Measurements from ENCODE around the gene HRC. TPM values are rescaled to one million over a fixed set of nuclear protein-coding genes. Genes with fewer than 3 reads are reported as not detected.
"Not testable (repeated sequence)": the region's sequence is repeated elsewhere in the genome, so short reads cannot be mapped to it uniquely, and the experiment has no call there.

Gene HRC
- total RNA-seq, 1 donor from 2014 or later, result 0.25 TPM

- Histone ChIP-seq H3K27me3 (no peaks in the 10 kb centered on the region), H3K27ac (no peak overlapping the region), H3K9me3 (no peaks in the 10 kb centered on the region), H3K36me3 (peaks cover 0 to 43% of the 10 kb centered on the region in 2 donors), H3K4me3 (no peak overlapping the region), H3K4me1 (no peaks in the 10 kb centered on the region)
- intact Hi-C loops (cut with DNase I), result no loop called here
- no peak for DNase-seq (ENCODE audit: extremely low spot score in 2 of 2)
- TF ChIP-seq CTCF (IDR thresholded peaks at IDR 0.05), result no peak
- TF ChIP-seq POLR2A (IDR thresholded peaks at IDR 0.05), result no peak
- no peak for TF ChIP-seq POLR2AphosphoS5 (IDR thresholded peaks at IDR 0.05; ENCODE audit: insufficient read depth in 1 of 2, low read depth in 1 of 2)
These were observed 30.9 kb upstream of the HRC start for GRCh38 chr19:49186108-49186507.

- intact Hi-C loops (cut with DNase I), result no loop called here
- Histone ChIP-seq H3K9me3 (no peaks in the 10 kb centered on the region), H3K4me3 (no peak overlapping the region), H3K27me3 (no peaks in the 10 kb centered on the region), H3K27ac (no peak overlapping the region), H3K36me3 (peaks cover 0 to 24% of the 10 kb centered on the region in 2 donors), H3K4me1 (no peaks in the 10 kb centered on the region)
- TF ChIP-seq POLR2AphosphoS5 (IDR thresholded peaks at IDR 0.05; ENCODE audit: insufficient read depth in 1 of 2, low read depth in 1 of 2), result no peak
- TF ChIP-seq POLR2A (IDR thresholded peaks at IDR 0.05), result no peak
- no peak for TF ChIP-seq CTCF (IDR thresholded peaks at IDR 0.05)
- no peak for DNase-seq (ENCODE audit: extremely low spot score in 2 of 2)
These were observed 27.7 kb upstream of the HRC start for GRCh38 chr19:49182848-49183375.

GRCh38 chr19:49182010-49182847, 27.0 kb upstream of the HRC start:
- DNase-seq (ENCODE audit: extremely low spot score in 2 of 2); H3K4me3 ChIP-seq; H3K27ac ChIP-seq; intact Hi-C loops (cut with DNase I); H3K9me3 ChIP-seq; H3K4me1 ChIP-seq; H3K27me3 ChIP-seq: not testable (repeated sequence)
- H3K36me3 ChIP-seq, result peaks cover 0 to 17% of the 10 kb centered on the region in 2 donors

GRCh38 chr19:49180659-49181058, 25.5 kb upstream of the HRC start:
- no peaks in the 10 kb centered on the region for H3K4me1 ChIP-seq
- H3K36me3 ChIP-seq, result peaks cover 0 to 10% of the 10 kb centered on the region in 2 donors
- no peaks in the 10 kb centered on the region for H3K9me3 ChIP-seq
- no peaks in the 10 kb centered on the region for H3K27me3 ChIP-seq
- DNase-seq (ENCODE audit: extremely low spot score in 2 of 2), result no peak
- intact Hi-C loops (cut with DNase I), result no loop called here
- TF ChIP-seq POLR2AphosphoS5 (IDR thresholded peaks at IDR 0.05; ENCODE audit: insufficient read depth in 1 of 2, low read depth in 1 of 2) (no peak), CTCF (IDR thresholded peaks at IDR 0.05) (no peak)
- no peak overlapping the region for H3K27ac ChIP-seq
- no peak overlapping the region for H3K4me3 ChIP-seq

- DNase-seq (ENCODE audit: extremely low spot score in 2 of 2), result no peak
- intact Hi-C loops (cut with DNase I), result no loop called here
These were observed 18.0 kb upstream of the HRC start for GRCh38 chr19:49173198-49173597.

More at GRCh38 chr19:49173198-49173597, 18.0 kb upstream of the HRC start:
- TF ChIP-seq POLR2A (IDR thresholded peaks at IDR 0.05) (no peak), CTCF (IDR thresholded peaks at IDR 0.05) (no peak), POLR2AphosphoS5 (IDR thresholded peaks at IDR 0.05; ENCODE audit: insufficient read depth in 1 of 2, low read depth in 1 of 2) (no peak)
- Histone ChIP-seq H3K27ac (no peak overlapping the region), H3K9me3 (no peaks in the 10 kb centered on the region), H3K4me3 (no peak overlapping the region), H3K36me3 (peaks cover 0 to 41% of the 10 kb centered on the region in 2 donors), H3K27me3 (no peaks in the 10 kb centered on the region), H3K4me1 (no peaks in the 10 kb centered on the region)
